HEK293 (cell line): ENCODE results near the gene VEGFB.

ENCODE experiments used
- ZNF175 ChIP-seq: fragments of 450-650 bp; formaldehyde crosslinking; IDR thresholded peaks from 2 replicates; pipeline ENCODE4 v1.5.1; 2016; ENCODE audit warnings: missing biosample characterization, missing genetic modification characterization
- ZNF311 ChIP-seq: fragments of 450-650 bp; formaldehyde crosslinking; IDR thresholded peaks from 2 replicates; pipeline ENCODE4 v1.5.1; 2017; ENCODE audit warnings: missing biosample characterization, missing genetic modification characterization, borderline replicate concordance

- no peak for TF ChIP-seq ZNF311 (tag by site-specific recombination)
- TF ChIP-seq ZNF175, result no peak
Measured at GRCh38 chr11:64210301-64211020, 23.9 kb upstream of the VEGFB start.
